Lung (tissue), 16 donors: ENCODE data around the gene IGFALS. TPM values are rescaled to one million over a fixed set of nuclear protein-coding genes. Genes with fewer than 3 reads are reported as not detected.
A peak's percentile ranks its signal among the peaks of the same experiment; 100 is the strongest.

Source experiments
- ATAC-seq: fragments of 200-7000 bp; cut with Tn5 transposase; one replicate; pipeline ENCODE4 v1.9.1; 2020; ENCODE audit warnings: moderate number of reproducible peaks; ENCODE audit not compliant: insufficient read depth, low FRiP score
- DNase-seq, 3 donors: peaks; one replicate each; pipeline ENCODE4 v3.0.0-alpha.2; 2013 to 2017
- H3K27ac ChIP-seq, 2 donors: one replicate each; pipeline ENCODE4 v1.5.1; 2013; ENCODE audit warnings: mild to moderate bottlenecking in 2 of 2, moderate library complexity in 2 of 2, control low read depth in 1 of 2, inconsistent platforms in 1 of 2, low read depth in 1 of 2, low read length in 1 of 2
- H3K27me3 ChIP-seq, 3 donors: one replicate each; pipeline ENCODE4 v1.5.1; 2013; ENCODE audit warnings: low read length in 2 of 3; ENCODE audit not compliant: control insufficient read depth in 3 of 3, insufficient read depth in 3 of 3
- H3K36me3 ChIP-seq, 4 donors: one replicate each; pipeline ENCODE4 v1.5.1; 2013; ENCODE audit warnings: low read length in 4 of 4, mild to moderate bottlenecking in 1 of 4, moderate library complexity in 1 of 4; ENCODE audit not compliant: control insufficient read depth in 4 of 4, insufficient read depth in 4 of 4
- H3K4me1 ChIP-seq, 5 donors: one replicate each; pipeline ENCODE4 v1.5.1; 2013; ENCODE audit warnings: low read length in 5 of 5, mild to moderate bottlenecking in 2 of 5, moderate library complexity in 1 of 5; ENCODE audit not compliant: control insufficient read depth in 5 of 5, insufficient read depth in 5 of 5
- H3K4me3 ChIP-seq: one replicate; pipeline ENCODE4 v1.5.1; 2013; ENCODE audit warnings: mild to moderate bottlenecking, control low read depth, moderate library complexity
- H3K9ac ChIP-seq, 2 donors: one replicate each; pipeline ENCODE4 v1.5.1; 2013; ENCODE audit warnings: low read length in 2 of 2, control low read depth in 1 of 2; ENCODE audit not compliant: insufficient read depth in 1 of 2
- H3K9me3 ChIP-seq, 4 donors: one replicate each; pipeline ENCODE4 v1.5.1; 2013; ENCODE audit warnings: low read length in 3 of 4, mild to moderate bottlenecking in 1 of 4, moderate library complexity in 1 of 4; ENCODE audit not compliant: control insufficient read depth in 4 of 4, insufficient read depth in 3 of 4
- CTCF ChIP-seq: IDR thresholded peaks from 2 replicates; pipeline ENCODE4 v1.5.1; 2012; ENCODE audit warnings: mild to moderate bottlenecking; ENCODE audit errors: control extremely low read depth, extremely low read depth
- WGBS, 2 donors: extraction: QIAGEN DNeasy Blood & Tissue Kit; methylation state at CpG; one replicate each; pipeline ENCODE4 v1.1.7; 2013; 5-methylcytosine and 5-hydroxymethylcytosine counted together
- long read RNA-seq, 5 donors: transcript quantifications; one replicate each; lab custom pipeline, GENCODE V29; 2026
- polyA plus RNA-seq, 2 donors: library from polyadenylated mRNA; stranded (reverse); fragments of 200-250 nt; gene quantifications; one replicate each; pipeline ENCODE4 v1.2.1, GENCODE V29; 2013
- total RNA-seq, 2 donors: library from RNA; depleted of rRNA in 1 of 2; stranded (reverse); fragments of >200 nt in 1 of 2; gene quantifications; one replicate each; pipeline ENCODE4 v1.2.1, GENCODE V29; 2014 to 2021
- donor health status: control.
- donor health status: control.
- donor health status: Bipolar disorder and iron deficiency.
- donor health status: healthy.
- donor health status: DM: yes; HTN: yes; CAD: no.

IGFALS gene
- total RNA-seq: 1 to 10 TPM; 1.4 to 4.4 TPM
- polyA plus RNA-seq: 1 to 10 TPM; 1.2 to 1.7 TPM
- long read RNA-seq, donor 1: 0 reads
- long read RNA-seq, donor 2: 0 reads
- long read RNA-seq, donor 3: 0 reads
- long read RNA-seq, donor 4: 0 reads
- long read RNA-seq, donor 5: 0 reads

DNA sequence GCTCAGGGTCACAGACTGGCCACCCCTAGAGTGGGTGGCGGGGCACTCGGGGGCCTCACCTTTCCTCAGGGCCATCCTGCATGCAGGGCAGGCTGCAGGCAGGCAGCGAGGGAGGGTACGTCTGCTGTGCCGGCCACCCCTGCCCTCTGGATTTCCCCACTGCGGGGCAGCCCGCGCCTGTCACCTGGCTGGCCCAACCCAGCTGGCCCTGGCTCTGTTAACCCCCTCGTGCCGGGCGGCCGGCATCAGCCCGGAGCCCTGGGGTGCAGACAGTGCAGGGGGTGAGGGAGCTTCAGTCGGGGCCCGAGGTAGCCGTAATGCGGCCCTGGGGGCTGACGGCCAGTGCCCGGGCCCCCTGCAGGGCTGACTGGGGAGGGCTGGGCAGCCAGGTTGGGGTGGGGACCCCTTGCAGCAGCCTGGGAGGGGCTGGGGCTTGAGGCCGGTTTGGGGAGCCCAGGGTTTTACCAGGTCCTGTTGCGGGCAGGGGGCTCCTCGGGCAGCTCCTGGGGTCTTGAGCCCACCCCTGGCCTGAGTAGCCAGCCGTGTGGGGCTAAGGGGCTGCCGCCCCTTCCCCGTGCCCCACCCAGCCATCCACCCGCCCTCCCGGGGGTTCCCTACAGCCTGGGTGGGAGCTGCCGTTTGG is at the start of gene IGFALS:
Gene IGFALS, minus strand, starts transcription at position 128 of the 643 bp plus-strand sequence. Its CDS starts 53 bp downstream, at position 75.
- 50 to 76% methylated on average over 25 to 28 of the region's 28 CpGs for WGBS, 2 donors
- DNase-seq: no peak
- ATAC-seq: no peak
- peaks cover 0 to 33% (median 0%) of the 10 kb centered on the region in 4 donors for H3K36me3 ChIP-seq
- H3K4me1 ChIP-seq: peaks cover 0 to 12% (median 0%) of the 10 kb centered on the region in 5 donors
- no peaks in the 10 kb centered on the region for H3K27me3 ChIP-seq
- peaks cover 0 to 8% (median 1%) of the 10 kb centered on the region in 4 donors for H3K9me3 ChIP-seq
- peak within 1 kb of the TSS in 1 of 2 donors; percentile 44 for H3K27ac ChIP-seq
- no peak for TF ChIP-seq CTCF
- no peak within 1 kb of the TSS for H3K4me3 ChIP-seq
- no peak within 1 kb of the TSS for H3K9ac ChIP-seq

GRCh38 chr16:1839554-1839953 is 46.0 kb upstream of the IGFALS start:
- no peaks in the 10 kb centered on the region for H3K27me3 ChIP-seq
- H3K9me3 ChIP-seq: no peaks in the 10 kb centered on the region
- H3K27ac ChIP-seq: no peak overlapping the region
- H3K36me3 ChIP-seq: peaks cover 0 to 4% (median 0%) of the 10 kb centered on the region in 4 donors
- H3K9ac ChIP-seq: no peak overlapping the region
- ATAC-seq (no peak), DNase-seq (no peak)
- no peak for TF ChIP-seq CTCF
- no peak overlapping the region for H3K4me3 ChIP-seq
- 76 to 83% methylated on average over 9 of the region's 9 CpGs for WGBS, 2 donors
- no peaks in the 10 kb centered on the region for H3K4me1 ChIP-seq

- no peak for ATAC-seq
- 84% methylated on average over 5 of the region's 5 CpGs for WGBS, 2 donors
- Histone ChIP-seq H3K27me3 (no peaks in the 10 kb centered on the region), H3K9me3 (no peaks in the 10 kb centered on the region), H3K4me1 (peaks cover 0 to 2% (median 1%) of the 10 kb centered on the region in 5 donors), H3K36me3 (peaks cover 0 to 6% (median 3%) of the 10 kb centered on the region in 4 donors), H3K27ac (no peak overlapping the region), H3K9ac (no peak overlapping the region), H3K4me3 (no peak overlapping the region)
- no peak for DNase-seq
- TF ChIP-seq CTCF: no peak
Observed at GRCh38 chr16:1834096-1834495, 40.6 kb upstream of the IGFALS start.
